Measurements from ENCODE around the gene OR6N1. TPM values are rescaled to one million over a fixed set of nuclear protein-coding genes. Genes with fewer than 3 reads are reported as not detected.

The OR6N1 gene
- total and polyA plus RNA-seq, 4 donors = not detected

- Histone ChIP-seq H3K9me3 (ENCODE audit: control insufficient read depth in 4 of 4, low read length in 3 of 4) (no peaks in the 10 kb centered on the region), H3K27ac (ENCODE audit: low read depth in 1 of 2, low read length in 2 of 2) (no peak overlapping the region), H3K4me1 (ENCODE audit: control insufficient read depth in 4 of 4, insufficient read depth in 4 of 4, low read length in 3 of 4) (no peaks in the 10 kb centered on the region), H3K36me3 (ENCODE audit: control insufficient read depth in 4 of 4, insufficient read depth in 3 of 4, low read depth in 1 of 4, low read length in 3 of 4) (no peaks in the 10 kb centered on the region), H3K4me3 (ENCODE audit: low read depth in 1 of 3, low read length in 3 of 3) (no peak overlapping the region), H3K9ac (ENCODE audit: low read depth in 1 of 2, low read length in 2 of 2) (no peak overlapping the region), H3K27me3 (ENCODE audit: control insufficient read depth in 4 of 4, insufficient read depth in 4 of 4, low read length in 3 of 4) (peaks cover 0 to 3% (median 1%) of the 10 kb centered on the region in 4 donors)
- TF ChIP-seq HNF4G (IDR thresholded peaks at IDR 0.05) (no peak), HNF4A (conservative IDR thresholded peaks at IDR 0.05) (no peak), GABPA (IDR thresholded peaks at IDR 0.05 in 1 of 2, conservative IDR thresholded peaks at IDR 0.05 in 1 of 2) (no peak), RAD21 (IDR thresholded peaks at IDR 0.05) (no peak), SP1 (IDR thresholded peaks at IDR 0.05) (no peak), RXRA (IDR thresholded peaks at IDR 0.05) (no peak), ATF3 (IDR thresholded peaks at IDR 0.05) (no peak), ZBTB33 (IDR thresholded peaks at IDR 0.05) (no peak), CTCF (IDR thresholded peaks at IDR 0.05; ENCODE audit: low read depth, low read length, missing input control) (no peak), NR2F2 (IDR thresholded peaks at IDR 0.05) (no peak), REST (IDR thresholded peaks at IDR 0.05) (no peak), YY1 (IDR thresholded peaks at IDR 0.05) (no peak), FOXA2 (IDR thresholded peaks at IDR 0.05) (no peak), MAX (IDR thresholded peaks at IDR 0.05) (no peak), FOXA1 (IDR thresholded peaks at IDR 0.05) (no peak), TAF1 (conservative IDR thresholded peaks at IDR 0.05) (no peak)
- 72% methylated on average over 6 of the region's 6 CpGs for WGBS
- no peak for DNase-seq (ENCODE audit: low spot score)
These were observed 54.7 kb downstream of the OR6N1 start for GRCh38 chr1:158717344-158717743.

- H3K4me3 ChIP-seq (ENCODE audit: low read depth in 1 of 3, low read length in 3 of 3) = no peak overlapping the region
- H3K27me3 ChIP-seq (ENCODE audit: control insufficient read depth in 4 of 4, insufficient read depth in 4 of 4, low read length in 3 of 4) = peaks cover 0 to 3% (median 0%) of the 10 kb centered on the region in 4 donors
- H3K4me1 ChIP-seq (ENCODE audit: control insufficient read depth in 4 of 4, insufficient read depth in 4 of 4, low read length in 3 of 4) = no peaks in the 10 kb centered on the region
- 76% methylated on average over 1 of the region's 1 CpG for WGBS
- no peak overlapping the region for H3K9ac ChIP-seq (ENCODE audit: low read depth in 1 of 2, low read length in 2 of 2)
- no peak overlapping the region for H3K27ac ChIP-seq (ENCODE audit: low read depth in 1 of 2, low read length in 2 of 2)
- no peaks in the 10 kb centered on the region for H3K9me3 ChIP-seq (ENCODE audit: control insufficient read depth in 4 of 4, low read length in 3 of 4)
- TF ChIP-seq ZBTB33 (IDR thresholded peaks at IDR 0.05) = no peak
- no peak for TF ChIP-seq FOXA2 (IDR thresholded peaks at IDR 0.05)
- TF ChIP-seq FOXA1 (IDR thresholded peaks at IDR 0.05) = no peak
- TF ChIP-seq REST (IDR thresholded peaks at IDR 0.05) = no peak
- no peak for TF ChIP-seq ATF3 (IDR thresholded peaks at IDR 0.05)
- DNase-seq (ENCODE audit: low spot score) = no peak
- H3K36me3 ChIP-seq (ENCODE audit: control insufficient read depth in 4 of 4, insufficient read depth in 3 of 4, low read depth in 1 of 4, low read length in 3 of 4) = no peaks in the 10 kb centered on the region
These were observed 55.7 kb downstream of the OR6N1 start for GRCh38 chr1:158716335-158716734.
